D721Med (cell line): ENCODE measurements around the gene SPATA25.

Source experiments
- DNase-seq: peaks from one replicate; pipeline ENCODE4 v3.0.0; 2011; ENCODE audit warnings: low spot score; ENCODE audit not compliant: insufficient read length
- FAIRE-seq: peaks from 2 replicates; lab custom pipeline; 2011; peaks lifted over from hg19 to GRCh38; lab: Jason Lieb, UNC
- TF ChIP-seq, protein P1 (sequence below): IDR thresholded peaks from 2 replicates; pipeline ENCODE4 v1.5.1; 2012; ENCODE audit warnings: mild to moderate bottlenecking, control low read depth; ENCODE audit not compliant: insufficient read depth; ENCODE audit errors: missing control alignments

The SPATA25 gene

DNA sequence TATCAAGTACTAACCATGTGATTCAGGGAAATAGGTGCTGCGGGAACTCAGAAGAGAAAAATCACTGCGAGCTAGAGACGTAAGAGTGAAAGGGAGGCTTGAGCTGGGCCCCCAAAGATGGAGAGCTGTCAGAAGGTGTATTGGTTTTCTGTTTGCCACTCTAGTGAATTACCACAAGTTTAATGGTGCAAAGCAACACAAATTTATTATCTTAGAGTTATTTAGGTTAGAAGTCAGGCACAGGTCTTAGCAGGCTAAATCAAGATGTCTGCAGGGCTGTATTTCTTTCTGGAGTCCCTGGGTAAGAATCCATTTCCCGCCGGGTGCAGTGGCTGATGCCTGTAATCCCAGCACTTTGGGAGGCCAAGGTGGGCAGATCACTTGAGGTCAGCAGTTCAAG lies 27.5 kb downstream of the SPATA25 start:
- FAIRE-seq = no peak
- TF ChIP-seq, protein P1, sequence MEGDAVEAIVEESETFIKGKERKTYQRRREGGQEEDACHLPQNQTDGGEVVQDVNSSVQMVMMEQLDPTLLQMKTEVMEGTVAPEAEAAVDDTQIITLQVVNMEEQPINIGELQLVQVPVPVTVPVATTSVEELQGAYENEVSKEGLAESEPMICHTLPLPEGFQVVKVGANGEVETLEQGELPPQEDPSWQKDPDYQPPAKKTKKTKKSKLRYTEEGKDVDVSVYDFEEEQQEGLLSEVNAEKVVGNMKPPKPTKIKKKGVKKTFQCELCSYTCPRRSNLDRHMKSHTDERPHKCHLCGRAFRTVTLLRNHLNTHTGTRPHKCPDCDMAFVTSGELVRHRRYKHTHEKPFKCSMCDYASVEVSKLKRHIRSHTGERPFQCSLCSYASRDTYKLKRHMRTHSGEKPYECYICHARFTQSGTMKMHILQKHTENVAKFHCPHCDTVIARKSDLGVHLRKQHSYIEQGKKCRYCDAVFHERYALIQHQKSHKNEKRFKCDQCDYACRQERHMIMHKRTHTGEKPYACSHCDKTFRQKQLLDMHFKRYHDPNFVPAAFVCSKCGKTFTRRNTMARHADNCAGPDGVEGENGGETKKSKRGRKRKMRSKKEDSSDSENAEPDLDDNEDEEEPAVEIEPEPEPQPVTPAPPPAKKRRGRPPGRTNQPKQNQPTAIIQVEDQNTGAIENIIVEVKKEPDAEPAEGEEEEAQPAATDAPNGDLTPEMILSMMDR = no peak
- no peak for DNase-seq

DNA sequence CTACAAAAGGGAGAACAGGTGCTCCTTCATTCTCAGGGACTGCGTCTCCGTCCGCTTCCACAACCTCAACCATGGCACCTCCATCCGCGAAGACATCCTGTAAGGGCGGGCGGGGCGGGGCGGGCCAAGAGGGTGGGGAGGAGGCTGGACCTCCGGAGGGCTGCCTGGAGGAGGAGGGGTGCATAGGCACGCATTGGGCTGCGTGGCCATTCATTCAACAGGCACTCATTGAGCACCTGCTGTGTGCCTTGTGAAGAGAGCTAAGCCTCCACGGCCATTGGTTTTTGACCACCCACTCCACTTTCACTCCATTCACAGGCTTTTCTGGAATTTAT lies 29.6 kb downstream of the SPATA25 start:
- TF ChIP-seq, protein P1 = no peak
- DNase-seq (peak; percentile 55), FAIRE-seq (no peak)

- FAIRE-seq = no peak
- peak; percentile 99 for DNase-seq
- TF ChIP-seq, protein P1 = no peak
Observed at GRCh38 chr20:45857114-45857881, 30.1 kb downstream of the SPATA25 start, which contains the start of the genes ACOT8 and ZSWIM3. ACOT8 (minus strand) TSS chr20:45857392; CDS start chr20:45857315, 77 bp downstream. ZSWIM3 (plus strand) TSS chr20:45857614; CDS start chr20:45857826, 212 bp downstream.

- TF ChIP-seq, protein P1 = no peak
- FAIRE-seq = no peak
Observed at GRCh38 chr20:45853484-45853883, 33.9 kb downstream of the SPATA25 start.

GRCh38 chr20:45852326-45852725 lies 35.1 kb downstream of the SPATA25 start:
- no peak for FAIRE-seq
- DNase-seq = no peak
- TF ChIP-seq, protein P1 = no peak

More at GRCh38 chr20:45853484-45853883, 33.9 kb downstream of the SPATA25 start:
- DNase-seq = no peak

DNA sequence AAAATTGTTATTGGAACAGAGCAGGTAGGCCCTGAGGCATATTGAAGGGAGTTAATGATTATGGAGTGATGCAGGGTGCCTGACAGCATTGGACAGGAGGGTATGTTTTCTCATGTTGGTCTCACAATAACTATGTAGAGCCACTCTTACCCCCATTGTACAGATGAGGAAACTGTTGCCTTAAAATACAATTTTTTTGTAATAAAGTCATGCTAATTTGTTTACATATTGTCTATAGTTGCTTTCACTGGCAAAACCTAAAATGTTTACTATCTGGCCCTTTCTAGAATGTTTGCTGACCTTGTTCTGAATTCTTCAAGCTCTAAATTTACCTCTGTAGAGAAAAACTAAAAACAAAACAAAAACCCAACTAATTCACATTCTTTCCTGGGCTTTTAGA lies 35.9 kb downstream of the SPATA25 start:
- TF ChIP-seq, protein P1 = no peak
- no peak for DNase-seq
- FAIRE-seq = no peak

GRCh38 chr20:45850926-45851325 lies 36.5 kb downstream of the SPATA25 start:
- no peak for FAIRE-seq
- TF ChIP-seq, protein P1 = no peak

More at GRCh38 chr20:45850926-45851325, 36.5 kb downstream of the SPATA25 start:
- DNase-seq = no peak
